ENCODE measurements around the gene SCRN2. TPM values are rescaled to one million over a fixed set of nuclear protein-coding genes. Genes with fewer than 3 reads are reported as not detected.

SCRN2 gene
- total and polyA plus RNA-seq, 2 of the 8 experiments (the other 6 are each of a cell fraction or from before 2014, with no cell fraction given) = 24.4 to 42.3 TPM

DNA sequence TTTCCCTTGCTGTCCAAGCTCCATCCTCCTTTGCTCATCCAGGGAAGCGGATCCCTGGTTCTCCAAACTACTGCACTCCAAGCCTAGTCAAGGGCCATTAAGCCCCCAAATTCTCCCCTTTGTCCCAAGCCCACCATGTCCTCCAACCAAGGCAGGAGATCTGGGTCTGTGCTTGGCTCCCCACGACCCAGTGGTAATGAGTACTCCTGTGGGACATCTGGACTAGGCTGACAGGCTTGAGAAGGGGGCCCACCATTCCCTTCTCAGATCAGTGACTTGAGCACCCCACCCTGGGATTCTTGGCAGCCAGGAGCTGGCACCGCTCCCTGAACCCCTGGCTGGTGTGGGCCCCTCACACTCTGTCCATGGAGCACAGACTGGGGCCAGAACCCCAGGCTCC lies 36.6 kb downstream of the SCRN2 start (continued):
- TF ChIP-seq, protein P1, sequence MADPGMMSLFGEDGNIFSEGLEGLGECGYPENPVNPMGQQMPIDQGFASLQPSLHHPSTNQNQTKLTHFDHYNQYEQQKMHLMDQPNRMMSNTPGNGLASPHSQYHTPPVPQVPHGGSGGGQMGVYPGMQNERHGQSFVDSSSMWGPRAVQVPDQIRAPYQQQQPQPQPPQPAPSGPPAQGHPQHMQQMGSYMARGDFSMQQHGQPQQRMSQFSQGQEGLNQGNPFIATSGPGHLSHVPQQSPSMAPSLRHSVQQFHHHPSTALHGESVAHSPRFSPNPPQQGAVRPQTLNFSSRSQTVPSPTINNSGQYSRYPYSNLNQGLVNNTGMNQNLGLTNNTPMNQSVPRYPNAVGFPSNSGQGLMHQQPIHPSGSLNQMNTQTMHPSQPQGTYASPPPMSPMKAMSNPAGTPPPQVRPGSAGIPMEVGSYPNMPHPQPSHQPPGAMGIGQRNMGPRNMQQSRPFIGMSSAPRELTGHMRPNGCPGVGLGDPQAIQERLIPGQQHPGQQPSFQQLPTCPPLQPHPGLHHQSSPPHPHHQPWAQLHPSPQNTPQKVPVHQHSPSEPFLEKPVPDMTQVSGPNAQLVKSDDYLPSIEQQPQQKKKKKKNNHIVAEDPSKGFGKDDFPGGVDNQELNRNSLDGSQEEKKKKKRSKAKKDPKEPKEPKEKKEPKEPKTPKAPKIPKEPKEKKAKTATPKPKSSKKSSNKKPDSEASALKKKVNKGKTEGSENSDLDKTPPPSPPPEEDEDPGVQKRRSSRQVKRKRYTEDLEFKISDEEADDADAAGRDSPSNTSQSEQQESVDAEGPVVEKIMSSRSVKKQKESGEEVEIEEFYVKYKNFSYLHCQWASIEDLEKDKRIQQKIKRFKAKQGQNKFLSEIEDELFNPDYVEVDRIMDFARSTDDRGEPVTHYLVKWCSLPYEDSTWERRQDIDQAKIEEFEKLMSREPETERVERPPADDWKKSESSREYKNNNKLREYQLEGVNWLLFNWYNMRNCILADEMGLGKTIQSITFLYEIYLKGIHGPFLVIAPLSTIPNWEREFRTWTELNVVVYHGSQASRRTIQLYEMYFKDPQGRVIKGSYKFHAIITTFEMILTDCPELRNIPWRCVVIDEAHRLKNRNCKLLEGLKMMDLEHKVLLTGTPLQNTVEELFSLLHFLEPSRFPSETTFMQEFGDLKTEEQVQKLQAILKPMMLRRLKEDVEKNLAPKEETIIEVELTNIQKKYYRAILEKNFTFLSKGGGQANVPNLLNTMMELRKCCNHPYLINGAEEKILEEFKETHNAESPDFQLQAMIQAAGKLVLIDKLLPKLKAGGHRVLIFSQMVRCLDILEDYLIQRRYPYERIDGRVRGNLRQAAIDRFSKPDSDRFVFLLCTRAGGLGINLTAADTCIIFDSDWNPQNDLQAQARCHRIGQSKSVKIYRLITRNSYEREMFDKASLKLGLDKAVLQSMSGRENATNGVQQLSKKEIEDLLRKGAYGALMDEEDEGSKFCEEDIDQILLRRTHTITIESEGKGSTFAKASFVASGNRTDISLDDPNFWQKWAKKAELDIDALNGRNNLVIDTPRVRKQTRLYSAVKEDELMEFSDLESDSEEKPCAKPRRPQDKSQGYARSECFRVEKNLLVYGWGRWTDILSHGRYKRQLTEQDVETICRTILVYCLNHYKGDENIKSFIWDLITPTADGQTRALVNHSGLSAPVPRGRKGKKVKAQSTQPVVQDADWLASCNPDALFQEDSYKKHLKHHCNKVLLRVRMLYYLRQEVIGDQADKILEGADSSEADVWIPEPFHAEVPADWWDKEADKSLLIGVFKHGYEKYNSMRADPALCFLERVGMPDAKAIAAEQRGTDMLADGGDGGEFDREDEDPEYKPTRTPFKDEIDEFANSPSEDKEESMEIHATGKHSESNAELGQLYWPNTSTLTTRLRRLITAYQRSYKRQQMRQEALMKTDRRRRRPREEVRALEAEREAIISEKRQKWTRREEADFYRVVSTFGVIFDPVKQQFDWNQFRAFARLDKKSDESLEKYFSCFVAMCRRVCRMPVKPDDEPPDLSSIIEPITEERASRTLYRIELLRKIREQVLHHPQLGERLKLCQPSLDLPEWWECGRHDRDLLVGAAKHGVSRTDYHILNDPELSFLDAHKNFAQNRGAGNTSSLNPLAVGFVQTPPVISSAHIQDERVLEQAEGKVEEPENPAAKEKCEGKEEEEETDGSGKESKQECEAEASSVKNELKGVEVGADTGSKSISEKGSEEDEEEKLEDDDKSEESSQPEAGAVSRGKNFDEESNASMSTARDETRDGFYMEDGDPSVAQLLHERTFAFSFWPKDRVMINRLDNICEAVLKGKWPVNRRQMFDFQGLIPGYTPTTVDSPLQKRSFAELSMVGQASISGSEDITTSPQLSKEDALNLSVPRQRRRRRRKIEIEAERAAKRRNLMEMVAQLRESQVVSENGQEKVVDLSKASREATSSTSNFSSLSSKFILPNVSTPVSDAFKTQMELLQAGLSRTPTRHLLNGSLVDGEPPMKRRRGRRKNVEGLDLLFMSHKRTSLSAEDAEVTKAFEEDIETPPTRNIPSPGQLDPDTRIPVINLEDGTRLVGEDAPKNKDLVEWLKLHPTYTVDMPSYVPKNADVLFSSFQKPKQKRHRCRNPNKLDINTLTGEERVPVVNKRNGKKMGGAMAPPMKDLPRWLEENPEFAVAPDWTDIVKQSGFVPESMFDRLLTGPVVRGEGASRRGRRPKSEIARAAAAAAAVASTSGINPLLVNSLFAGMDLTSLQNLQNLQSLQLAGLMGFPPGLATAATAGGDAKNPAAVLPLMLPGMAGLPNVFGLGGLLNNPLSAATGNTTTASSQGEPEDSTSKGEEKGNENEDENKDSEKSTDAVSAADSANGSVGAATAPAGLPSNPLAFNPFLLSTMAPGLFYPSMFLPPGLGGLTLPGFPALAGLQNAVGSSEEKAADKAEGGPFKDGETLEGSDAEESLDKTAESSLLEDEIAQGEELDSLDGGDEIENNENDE (IDR thresholded peaks at IDR 0.05; ENCODE audit: insufficient replicate concordance, low read length) = no peak
- TF ChIP-seq SRF (IDR thresholded peaks at IDR 0.05; ENCODE audit: low read depth, low read length) = no peak

Measured in H1 (cell line).